GM19452 (cell line): Measurements from ENCODE around the gene RASAL1.

ENCODE experiments used
- ATAC-seq: cut with Tn5 transposase; IDR thresholded peaks from one replicate; pipeline ENCODE4 v1.9.1; 2021; ENCODE audit not compliant: unreplicated experiment

The RASAL1 gene

GRCh38 chr12:113060336-113060960 lies 75.1 kb downstream of the RASAL1 start:
- no peak for ATAC-seq

- ATAC-seq, result no peak
These were observed 76.4 kb downstream of the RASAL1 start for GRCh38 chr12:113059071-113059595.

- no peak for ATAC-seq
These were observed 77.0 kb downstream of the RASAL1 start for GRCh38 chr12:113058553-113058952.

- no peak for ATAC-seq
These were observed 77.7 kb downstream of the RASAL1 start for GRCh38 chr12:113057565-113058485.

GRCh38 chr12:113056631-113057488 lies 78.7 kb downstream of the RASAL1 start, which contains the start of gene DTX1:
Gene DTX1 (plus strand): TSS chr12:113056730. CDS start chr12:113058193, 1,463 bp downstream.
- ATAC-seq, result no peak

- no peak for ATAC-seq
These were observed 79.3 kb downstream of the RASAL1 start for GRCh38 chr12:113056381-113056630.

GRCh38 chr12:113055594-113056380 lies 79.8 kb downstream of the RASAL1 start:
- ATAC-seq, result no peak

GRCh38 chr12:113054948-113055486 lies 80.5 kb downstream of the RASAL1 start:
- no peak for ATAC-seq

- ATAC-seq, result no peak
These were observed 83.2 kb downstream of the RASAL1 start for GRCh38 chr12:113052326-113052725.

GRCh38 chr12:113051759-113052158 lies 83.8 kb downstream of the RASAL1 start:
- ATAC-seq, result no peak

- no peak for ATAC-seq
These were observed 84.8 kb downstream of the RASAL1 start for GRCh38 chr12:113050795-113051194.

GRCh38 chr12:113049976-113050742 lies 85.4 kb downstream of the RASAL1 start:
- ATAC-seq, result no peak
